Measurements from ENCODE around the gene BTBD17.

BTBD17 gene

GRCh38 chr17:74387365-74388218 is 25.9 kb upstream of the BTBD17 start:
- in situ Hi-C loops (cut with MboI; ENCODE audit: low sequenced_read_pairs): no loop called here

DNA sequence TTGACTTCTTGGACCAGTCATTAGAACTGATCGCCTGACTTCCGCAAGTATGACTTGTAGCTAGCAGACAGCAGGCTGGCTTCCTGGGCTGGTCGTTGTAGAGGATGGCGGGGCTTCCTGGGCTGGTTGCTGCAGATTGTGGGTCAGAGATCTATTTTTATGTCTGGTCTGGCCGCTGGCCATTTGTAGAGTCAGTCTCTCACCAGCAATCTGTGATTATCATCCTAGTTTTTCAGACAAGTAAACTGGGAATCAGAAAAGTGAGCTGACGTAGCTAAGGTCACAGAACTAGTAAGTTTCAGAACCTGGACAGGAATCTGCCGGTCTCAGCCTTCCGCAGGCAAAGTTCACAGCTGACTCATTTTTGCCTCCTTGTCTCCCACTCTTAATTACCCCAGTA is 24.7 kb upstream of the BTBD17 start:
- in situ Hi-C loops (cut with MboI; ENCODE audit: low sequenced_read_pairs): no loop called here

- in situ Hi-C loops (cut with MboI; ENCODE audit: low sequenced_read_pairs): no loop called here
Observed at GRCh38 chr17:74385201-74385600, 23.5 kb upstream of the BTBD17 start.

DNA sequence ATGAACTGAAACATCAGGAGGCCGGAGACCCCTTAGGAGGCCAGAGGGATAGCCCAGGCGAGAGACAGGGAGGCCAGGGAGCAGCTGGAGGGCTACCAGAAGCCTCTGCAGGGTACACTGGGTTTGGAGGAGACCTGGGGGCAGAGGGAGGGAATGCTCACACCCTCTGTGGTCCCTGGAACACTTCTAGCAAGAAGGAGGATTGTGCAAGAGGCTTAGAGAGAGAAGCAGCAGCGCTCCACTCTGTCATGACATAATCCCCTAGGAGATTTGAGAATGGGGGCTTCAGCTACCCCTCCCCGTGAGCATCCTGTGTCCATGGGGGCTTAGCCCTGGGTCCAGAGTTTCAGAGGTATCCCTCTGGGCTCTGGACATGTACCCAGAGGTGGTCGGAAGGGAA is 21.5 kb upstream of the BTBD17 start:
- in situ Hi-C loops (cut with MboI; ENCODE audit: low sequenced_read_pairs): no loop called here

GRCh38 chr17:74380959-74381808 is 19.5 kb upstream of the BTBD17 start:
- in situ Hi-C loops (cut with MboI; ENCODE audit: low sequenced_read_pairs): no loop called here

DNA sequence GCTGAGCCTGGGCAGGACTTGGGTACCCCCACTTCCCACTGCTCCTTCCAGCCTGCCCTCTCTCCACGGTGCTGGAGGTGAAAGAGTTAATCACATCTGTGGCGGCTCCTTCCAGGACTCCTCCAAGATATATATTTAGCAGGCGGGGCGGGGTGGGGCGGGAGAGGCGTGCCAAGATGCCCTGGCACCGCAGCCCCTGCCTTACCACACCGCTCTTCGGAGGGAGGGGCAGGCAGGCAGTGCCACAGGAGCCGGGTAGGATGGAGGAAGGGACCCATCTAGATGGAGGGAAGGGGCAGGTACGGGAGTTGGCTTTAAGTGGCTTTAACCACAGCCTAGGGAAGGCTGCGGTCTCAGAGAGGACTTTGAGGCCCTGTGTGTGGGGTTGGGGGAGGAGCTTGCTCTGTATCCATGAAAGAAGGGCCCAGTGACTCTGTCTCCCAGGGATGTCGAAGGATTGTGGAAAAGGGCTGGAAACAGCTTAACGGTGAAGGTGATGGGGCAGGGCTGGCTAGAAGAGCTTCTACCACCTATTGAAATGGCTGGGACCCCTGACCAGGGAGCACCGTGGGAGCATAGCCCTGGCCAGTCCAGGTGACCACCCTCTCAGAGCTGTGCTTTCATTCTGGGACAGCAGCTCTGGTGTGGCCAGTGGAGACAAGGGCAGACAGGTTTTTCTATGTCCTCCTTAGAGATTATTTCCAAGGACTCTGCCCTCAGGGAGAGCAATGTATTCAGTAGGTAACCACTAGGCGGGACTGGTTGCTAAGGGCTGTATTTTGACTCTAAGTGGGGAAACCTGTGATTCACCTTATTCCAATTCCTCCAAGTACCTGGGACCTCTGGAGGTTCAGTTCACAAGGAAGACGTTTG is 18.7 kb upstream of the BTBD17 start:
- in situ Hi-C loops (cut with MboI; ENCODE audit: low sequenced_read_pairs): no loop called here

DNA sequence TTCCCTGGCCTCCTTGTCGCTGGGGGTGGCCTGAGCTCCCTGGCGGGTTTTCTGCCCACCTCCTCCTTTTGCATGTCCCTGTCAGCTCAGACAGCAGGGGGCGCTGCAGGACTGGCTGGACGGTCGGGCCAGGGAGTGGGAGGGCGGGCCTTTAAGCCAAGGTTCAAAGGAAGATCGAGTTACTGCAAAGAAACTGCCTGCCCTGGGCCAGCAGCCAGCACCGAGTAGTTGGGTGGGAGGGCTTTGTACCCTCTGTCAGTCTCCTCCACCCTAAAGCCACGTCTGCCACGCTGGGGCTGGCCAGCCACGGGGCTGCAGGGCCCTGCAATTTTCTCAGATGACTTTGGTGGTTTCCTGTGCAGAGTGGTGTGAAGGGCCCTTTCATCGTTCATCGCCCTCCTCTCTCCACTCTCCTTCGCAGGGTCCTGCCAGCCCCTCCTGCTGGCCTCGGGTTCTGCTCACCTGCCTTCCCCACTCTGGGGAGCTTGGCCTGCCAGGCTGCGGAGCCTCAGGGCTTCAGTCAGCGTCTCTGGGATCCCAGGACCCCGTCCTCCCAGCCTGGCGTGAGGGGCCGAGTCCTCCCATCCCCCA is 17.9 kb upstream of the BTBD17 start:
- in situ Hi-C loops (cut with MboI; ENCODE audit: low sequenced_read_pairs): loop anchor here (10.0 kb wide), 1 partner anchor 225 kb away; no protein-coding TSS in a partner anchor

- in situ Hi-C loops (cut with MboI; ENCODE audit: low sequenced_read_pairs): loop anchor here (10.0 kb wide), 1 partner anchor 230 kb away; no protein-coding TSS in a partner anchor
Observed at GRCh38 chr17:74374858-74375257, 13.2 kb upstream of the BTBD17 start.

DNA sequence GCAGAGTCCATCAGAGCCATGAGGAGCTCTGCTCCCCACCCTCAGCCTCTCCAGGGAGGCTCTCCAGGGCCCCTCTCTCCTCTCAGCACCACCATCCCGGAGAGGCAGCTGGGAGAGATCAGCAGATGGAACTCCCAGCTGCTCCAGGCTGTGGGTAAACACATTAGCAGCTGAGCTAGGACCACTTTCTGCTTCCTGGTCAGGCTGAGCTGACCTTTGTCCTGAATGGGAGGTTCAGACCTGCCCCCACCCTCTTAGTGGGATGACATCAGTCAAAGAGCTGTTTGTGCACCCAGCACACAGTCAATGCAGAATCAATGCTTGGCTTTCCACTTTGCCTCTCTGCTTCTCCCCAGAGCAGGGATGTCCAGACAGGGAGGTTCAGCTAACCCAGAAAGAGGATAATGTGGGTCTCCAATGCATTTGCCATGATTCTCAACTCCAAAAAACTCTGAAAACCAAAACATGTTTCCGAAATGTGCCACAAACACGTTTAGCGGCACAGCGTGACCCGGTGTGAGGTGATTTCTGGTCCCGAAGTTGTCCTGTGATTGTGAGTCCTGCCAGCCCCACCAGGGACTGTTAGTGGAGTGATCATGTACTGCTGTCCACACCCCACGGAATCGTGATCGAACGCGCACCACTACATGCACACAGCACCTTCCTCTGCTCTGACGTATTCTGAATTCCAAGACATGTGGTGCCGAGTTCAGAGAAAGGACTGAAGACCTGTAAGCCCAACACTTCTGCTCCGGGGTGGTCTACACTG is 12.4 kb upstream of the BTBD17 start:
- in situ Hi-C loops (cut with MboI; ENCODE audit: low sequenced_read_pairs): loop anchor here (10.0 kb wide), 1 partner anchor 231 kb away; no protein-coding TSS in a partner anchor

- in situ Hi-C loops (cut with MboI; ENCODE audit: low sequenced_read_pairs): loop anchor here (10.0 kb wide), 1 partner anchor 232 kb away; no protein-coding TSS in a partner anchor
Observed at GRCh38 chr17:74372426-74372825, 10.8 kb upstream of the BTBD17 start.

GRCh38 chr17:74371653-74372147 is 10.0 kb upstream of the BTBD17 start:
- in situ Hi-C loops (cut with MboI; ENCODE audit: low sequenced_read_pairs): loop anchor here (10.0 kb wide), 1 partner anchor 233 kb away; no protein-coding TSS in a partner anchor

DNA sequence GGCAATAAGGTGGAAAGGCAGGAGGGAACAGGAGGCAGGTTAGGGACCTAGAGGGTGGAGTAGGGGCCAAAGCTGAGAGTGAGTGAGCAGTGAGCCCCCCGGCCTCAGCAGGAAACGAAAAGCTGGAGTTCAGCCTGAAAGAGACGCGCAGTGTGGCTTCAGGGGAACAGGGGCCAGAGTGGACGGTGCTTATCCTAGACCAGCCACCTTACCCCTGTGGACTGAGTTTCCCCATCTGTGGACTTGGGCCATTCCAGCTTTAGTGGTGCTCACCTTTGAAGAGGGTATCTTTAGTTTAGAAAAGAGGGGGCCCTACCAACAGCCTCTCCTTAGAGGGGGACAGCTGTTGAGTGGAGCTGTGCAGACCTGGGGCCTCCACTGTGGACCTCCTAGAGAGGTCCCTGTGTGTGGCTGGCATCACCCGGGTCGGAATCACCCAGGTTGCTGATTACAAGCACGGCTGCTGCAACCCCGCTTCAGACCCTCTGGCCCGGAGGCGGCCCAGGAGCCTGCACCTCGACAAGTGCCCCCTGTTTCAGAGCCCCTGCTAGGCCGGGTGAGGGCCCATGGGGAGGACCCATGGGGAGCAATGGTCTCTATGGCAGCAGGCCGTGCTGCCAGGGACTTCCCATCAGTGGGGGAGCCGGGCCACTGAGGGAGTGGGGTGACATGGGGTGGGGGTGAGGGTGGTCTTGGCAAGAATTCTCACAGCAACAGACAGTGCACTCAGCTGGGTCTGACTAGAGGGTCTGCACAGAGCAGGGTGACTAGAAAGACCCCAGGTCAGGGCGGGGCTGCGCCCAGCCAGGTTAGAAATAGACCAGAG is 8.2 kb upstream of the BTBD17 start:
- in situ Hi-C loops (cut with MboI; ENCODE audit: low sequenced_read_pairs): loop anchor here (10.0 kb wide), 1 partner anchor 235 kb away; no protein-coding TSS in a partner anchor

DNA sequence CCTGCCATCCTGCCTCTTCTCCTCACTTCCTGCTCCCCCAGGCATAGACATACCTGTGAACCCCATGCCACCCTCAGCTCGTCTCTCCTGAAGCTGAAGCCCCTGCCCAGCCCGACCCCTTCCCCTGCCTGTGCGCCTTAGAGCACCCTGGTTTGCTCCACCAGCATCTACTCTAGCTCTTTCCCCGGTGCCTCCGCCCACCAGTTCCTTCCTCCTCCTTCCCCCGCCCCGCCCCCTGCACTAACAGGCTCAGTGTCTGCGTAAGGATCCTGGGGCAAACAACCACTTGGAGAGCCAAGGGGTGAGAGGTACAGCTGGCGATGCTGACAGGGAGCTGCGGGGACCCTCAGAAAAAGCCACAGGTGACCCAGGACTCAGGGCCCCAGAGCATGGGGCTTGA is 7.6 kb upstream of the BTBD17 start:
- in situ Hi-C loops (cut with MboI; ENCODE audit: low sequenced_read_pairs): no loop called here

GRCh38 chr17:74368341-74369081 is 6.8 kb upstream of the BTBD17 start:
- in situ Hi-C loops (cut with MboI; ENCODE audit: low sequenced_read_pairs): no loop called here

DNA sequence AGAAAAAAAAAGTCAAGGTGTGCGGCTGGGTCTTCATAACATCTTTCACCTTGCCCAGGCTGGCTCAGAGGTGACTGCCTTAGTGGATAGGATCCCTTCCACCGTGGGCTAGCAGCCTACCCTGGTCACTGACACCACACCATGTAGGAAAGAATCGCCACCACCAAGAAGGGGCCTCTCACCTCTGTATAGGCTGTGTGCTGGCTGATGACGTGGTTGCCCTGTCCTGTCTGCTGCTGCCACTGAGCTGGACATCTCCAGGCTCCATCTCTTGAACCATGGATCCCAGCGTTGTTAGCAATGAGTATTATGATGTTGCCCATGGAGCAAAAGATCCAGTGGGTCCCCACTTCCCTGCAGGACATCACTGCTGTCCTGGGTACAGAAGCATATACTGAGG is 5.5 kb upstream of the BTBD17 start, which contains the start of gene GPR142:
Gene GPR142 (plus strand): TSS at position 301 of the 400 bp plus-strand sequence. CDS start 2,035 bp downstream, outside the sequence.
- in situ Hi-C loops (cut with MboI; ENCODE audit: low sequenced_read_pairs): no loop called here

DNA sequence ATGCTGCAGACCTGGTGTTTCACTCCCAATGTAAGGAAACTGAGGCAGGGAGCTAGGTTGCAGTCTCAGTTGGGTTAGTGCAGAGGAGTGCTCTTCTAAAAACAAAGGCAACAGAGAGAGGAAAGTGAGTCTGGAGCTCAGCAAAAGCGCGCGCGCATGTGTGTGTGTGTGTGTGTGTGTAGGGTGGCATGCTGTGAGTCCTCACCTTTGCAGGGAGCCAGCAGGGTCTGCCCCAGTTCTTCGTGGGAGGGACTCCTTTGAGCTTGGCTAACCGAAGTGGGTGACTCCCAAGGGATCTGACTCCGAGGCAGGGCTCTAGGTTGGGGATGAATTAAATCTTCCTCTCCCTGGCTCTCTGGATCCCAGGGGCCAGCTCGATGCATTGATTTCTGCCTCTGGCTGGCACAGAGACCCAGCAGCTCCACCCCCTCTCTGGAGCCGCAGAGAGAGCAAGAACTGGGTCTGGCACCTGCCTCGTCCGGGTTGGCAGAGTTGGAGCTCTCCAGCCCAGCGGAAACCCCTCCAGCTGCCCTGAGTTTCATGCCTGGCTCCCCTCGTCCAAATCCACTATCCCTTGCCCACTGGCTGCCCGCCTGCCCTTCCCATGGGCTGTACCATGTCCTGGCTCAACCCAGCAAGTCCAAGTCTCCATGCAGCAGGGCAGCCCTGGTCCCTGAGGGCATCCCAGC is 1.3 kb upstream of the BTBD17 start:
- in situ Hi-C loops (cut with MboI; ENCODE audit: low sequenced_read_pairs): no loop called here

DNA sequence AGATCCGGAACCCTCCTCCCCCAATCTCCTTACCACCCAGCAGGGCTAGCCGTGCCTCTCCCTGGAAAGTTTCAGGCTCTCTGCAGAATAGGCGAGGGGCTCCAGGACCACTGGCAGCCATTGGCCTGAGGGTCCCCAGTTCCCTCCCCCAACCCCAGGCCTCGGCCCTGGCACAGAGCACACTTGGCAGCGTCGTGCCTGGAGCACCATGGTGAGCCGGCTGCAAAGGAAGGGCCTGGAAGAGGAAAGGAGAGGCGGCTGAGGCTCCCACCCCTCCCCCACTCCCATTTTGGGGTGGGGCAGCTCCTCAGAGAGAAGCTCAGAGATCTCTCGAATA is 369 bp upstream of the BTBD17 start:
- in situ Hi-C loops (cut with MboI; ENCODE audit: low sequenced_read_pairs): no loop called here

Data from HL-60/S4 (cell line).